ENCODE measurements around the gene CTNNA3.

CTNNA3 gene

DNA sequence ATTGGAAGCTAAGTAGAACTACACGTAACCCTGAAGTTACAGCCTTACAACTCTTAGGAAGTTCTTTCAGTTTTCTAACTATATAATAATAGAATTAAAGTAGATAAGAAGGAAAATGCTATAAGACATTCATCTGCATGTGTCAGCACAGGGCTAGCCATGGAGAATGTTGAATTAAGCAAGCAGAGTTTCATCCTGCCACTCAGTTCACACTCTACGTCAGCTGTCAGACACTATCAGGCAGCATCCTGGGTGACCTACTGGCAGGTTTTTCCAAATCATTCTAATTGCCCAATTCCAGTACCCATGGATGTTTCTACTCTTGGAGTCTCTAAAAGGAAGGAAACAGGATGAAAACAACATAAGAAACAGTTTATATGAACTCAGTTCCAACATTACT is 815.2 kb downstream of the CTNNA3 start:
- H3K4me3 ChIP-seq (ENCODE audit: low read length) = no peak overlapping the region
- DNase-seq (ENCODE audit: low read depth, low spot score) = no peak

DNA sequence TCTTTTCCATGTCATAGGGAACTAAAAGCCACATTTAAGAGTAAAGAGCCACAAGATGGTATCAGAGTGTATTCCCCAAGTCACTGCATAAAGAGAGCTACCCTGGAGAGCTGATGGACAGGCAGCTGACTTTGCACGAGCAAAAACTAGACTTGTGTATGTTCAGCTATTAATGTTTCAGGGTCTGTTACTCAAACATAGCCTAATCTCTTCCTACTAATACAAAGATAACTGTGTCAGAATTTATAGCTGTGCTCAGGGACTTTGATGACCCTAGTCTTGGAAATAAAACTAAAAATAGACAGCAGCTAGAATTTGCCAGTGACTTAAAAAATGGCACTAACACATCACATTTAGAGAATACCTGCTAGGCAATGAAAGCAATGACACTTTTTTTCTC is 815.7 kb downstream of the CTNNA3 start:
- DNase-seq (ENCODE audit: low read depth, low spot score) = no peak
- H3K4me3 ChIP-seq (ENCODE audit: low read length) = no peak overlapping the region

DNA sequence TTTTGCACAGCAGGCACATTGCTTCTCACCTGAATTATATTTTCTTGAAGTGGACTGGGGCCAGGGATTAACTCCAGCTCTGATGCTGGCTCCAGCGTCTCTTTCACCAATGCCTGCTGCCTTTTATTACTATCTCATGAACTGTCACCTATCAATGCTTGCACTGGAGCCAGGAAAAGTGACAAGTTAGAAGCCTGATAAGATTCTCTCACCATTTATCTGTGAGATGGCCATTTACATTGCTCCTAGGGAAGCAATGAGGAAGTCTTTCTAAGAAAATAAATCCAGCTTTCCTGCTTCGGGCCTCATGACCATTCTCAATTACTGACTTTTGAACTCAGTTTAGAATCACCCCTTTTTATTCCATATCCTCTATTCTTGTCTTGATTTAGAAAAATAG is 818.6 kb downstream of the CTNNA3 start:
- no peak overlapping the region for H3K4me3 ChIP-seq (ENCODE audit: low read length)
- DNase-seq (ENCODE audit: low read depth, low spot score) = no peak

DNA sequence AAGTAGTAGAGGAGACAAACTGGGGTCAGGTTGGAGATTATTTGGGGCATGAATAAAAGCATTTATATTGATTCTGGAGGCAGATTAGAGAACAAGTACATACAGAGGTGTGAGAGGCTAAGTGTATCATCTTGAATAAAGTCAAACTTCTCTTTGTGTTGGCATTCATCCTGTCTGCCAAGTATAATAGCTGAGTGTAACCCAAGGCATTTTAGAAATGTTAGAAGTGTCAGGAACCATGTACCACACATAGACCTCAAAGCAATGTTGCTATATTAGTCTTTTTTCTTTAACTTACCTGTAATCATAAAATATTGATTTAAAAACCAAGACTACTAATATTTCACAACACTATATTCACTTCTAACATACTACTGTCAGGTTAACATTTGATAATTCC is 826.4 kb downstream of the CTNNA3 start:
- H3K4me3 ChIP-seq (ENCODE audit: low read length) = no peak overlapping the region
- no peak for DNase-seq (ENCODE audit: low read depth, low spot score)

DNA sequence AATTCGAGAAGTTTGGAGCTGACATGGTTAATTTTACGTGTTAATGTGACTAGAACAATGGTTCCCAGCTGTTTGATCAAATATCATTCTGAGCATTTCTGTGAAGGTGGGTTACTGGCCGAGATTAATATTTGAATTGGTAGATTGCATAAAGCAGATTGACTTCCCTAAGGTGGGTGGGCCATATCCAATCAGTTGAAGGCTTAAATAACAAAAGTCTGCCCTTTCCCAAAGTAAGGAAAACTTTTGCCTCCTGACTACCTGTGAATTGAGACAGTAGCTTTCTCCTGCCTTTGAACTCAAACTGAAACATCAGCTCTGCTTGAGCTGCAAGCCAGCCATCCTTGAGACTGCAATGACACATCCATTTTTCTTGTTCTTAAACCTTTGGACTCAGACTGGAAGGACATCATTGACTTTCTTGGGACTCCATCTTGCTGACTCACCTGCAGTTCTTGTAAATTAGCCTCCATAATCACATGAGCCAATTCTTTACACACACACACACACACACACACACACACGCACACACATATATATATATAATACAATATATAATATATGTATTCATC is 833.2 kb downstream of the CTNNA3 start:
- no peak for DNase-seq (ENCODE audit: low read depth, low spot score)
- no peak overlapping the region for H3K4me3 ChIP-seq (ENCODE audit: low read length)

DNA sequence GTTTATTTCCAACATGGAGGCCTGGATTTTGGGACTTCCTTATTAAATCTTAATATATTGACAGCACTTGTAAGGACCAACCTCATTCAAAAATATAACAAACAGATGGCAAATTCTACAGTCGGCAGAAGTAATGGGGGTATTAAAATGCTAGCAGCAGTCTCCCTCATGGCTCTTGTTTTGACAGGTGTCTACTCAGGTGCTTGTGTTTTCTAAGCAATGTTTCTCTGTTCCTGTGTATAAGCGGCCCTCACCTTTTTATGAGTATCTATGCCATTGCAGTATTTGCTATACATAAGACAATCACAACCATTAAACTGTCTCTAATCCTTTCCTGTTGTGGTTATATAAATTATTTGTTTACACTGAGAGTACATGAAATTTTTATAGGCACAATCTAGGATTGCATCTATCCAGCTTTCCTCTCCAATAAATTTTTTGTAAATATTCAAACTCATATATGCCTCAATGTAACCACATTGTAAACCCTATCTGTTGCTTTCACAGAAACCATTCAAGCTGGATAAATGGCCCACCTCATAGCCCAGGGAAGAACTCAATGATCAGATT is 835.5 kb downstream of the CTNNA3 start:
- no peak for DNase-seq (ENCODE audit: low read depth, low spot score)
- H3K4me3 ChIP-seq (ENCODE audit: low read length) = no peak overlapping the region

DNA sequence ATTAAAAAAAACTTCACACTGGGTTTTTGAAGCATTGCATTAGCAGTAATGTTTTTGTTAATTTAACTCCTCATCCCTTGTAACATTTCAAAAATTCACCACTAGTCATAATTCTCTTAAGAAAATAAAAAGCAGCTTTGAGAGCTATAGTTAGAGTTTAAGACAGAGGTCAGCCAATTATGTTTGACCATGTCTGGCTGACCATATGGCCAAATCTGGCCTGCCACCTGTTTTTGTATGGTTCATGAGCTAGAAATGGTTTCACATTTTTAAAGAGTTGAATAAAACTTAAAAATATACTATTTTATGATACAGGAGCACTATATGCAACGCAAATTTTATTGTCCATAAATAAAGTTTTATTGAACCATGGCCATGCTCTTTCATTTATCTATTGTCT is 843.2 kb downstream of the CTNNA3 start:
- DNase-seq (ENCODE audit: low read depth, low spot score) = no peak
- H3K4me3 ChIP-seq (ENCODE audit: low read length) = no peak overlapping the region

DNA sequence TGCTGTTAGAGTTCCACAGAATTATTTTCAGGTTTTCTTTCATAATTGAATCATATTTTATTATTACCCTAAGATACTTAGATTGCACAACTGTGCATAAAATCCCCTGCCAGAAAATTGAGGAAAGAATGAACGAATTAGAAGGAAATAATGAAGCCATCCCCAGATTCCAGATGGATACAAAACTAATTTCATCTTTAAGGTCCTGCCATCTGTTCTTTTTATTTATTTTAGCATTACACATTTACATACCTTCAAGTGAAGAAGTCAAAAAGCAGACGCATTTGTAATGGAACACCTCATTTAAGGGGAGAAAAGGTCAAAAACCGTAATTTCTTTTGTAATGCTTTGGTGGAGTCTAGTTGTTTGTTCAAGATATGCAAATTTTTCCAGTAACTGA is 847.1 kb downstream of the CTNNA3 start:
- H3K4me3 ChIP-seq (ENCODE audit: low read length) = no peak overlapping the region
- DNase-seq (ENCODE audit: low read depth, low spot score) = no peak

DNA sequence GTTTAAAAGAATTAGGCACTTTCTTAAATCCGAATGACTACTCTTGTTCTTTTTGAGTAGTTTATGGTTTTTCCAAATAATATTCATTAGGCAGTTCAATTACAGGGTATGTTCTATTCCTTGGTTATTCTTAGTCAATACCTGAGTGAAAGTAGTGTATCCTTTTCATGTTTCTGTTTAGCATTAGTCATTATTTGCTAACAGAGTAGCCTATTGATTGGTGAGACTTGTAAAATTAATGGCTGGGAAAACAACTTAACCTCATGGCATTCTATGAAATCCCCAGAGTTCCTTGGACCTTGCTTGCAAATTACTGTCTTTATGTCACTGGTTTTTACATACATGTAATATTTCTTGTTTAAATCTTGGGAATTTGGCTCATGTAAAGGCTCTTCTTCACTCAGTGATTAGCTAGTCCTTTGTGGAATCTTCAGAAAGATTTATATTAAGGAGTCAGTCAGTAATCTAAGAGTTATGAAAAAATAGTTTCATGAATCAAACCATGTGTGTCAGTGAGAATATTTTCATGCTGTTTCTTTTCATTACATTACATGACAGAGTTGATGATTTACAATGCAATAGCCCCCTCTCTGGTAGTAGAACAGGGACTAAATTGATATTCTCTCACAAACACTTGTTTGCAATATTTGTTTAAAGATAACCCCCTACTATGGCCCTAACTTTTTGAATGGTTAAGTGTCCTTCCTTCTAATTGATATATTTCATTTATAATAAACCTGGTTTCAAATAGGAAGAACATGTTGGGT is 851.6 kb downstream of the CTNNA3 start:
- no peak for DNase-seq (ENCODE audit: low read depth, low spot score)
- no peak overlapping the region for H3K4me3 ChIP-seq (ENCODE audit: low read length)

DNA sequence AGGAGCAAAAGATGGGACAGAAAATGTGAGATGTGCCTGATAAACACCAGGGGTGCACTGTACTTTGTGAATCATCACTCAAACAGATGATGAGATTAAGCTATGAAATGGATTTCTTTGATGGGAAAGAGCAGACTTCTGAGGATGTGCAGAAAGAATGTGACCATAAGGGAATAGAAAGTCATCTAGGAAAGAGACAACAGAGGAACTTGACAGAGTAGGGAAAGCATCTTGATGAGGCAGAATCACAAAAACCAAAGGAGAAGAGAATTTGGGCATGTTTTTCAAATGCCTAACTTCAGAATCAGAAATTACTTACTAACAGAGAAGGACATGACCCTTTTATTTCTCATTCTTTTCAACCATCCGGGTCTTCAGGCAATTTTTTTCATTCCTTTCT is 852.6 kb downstream of the CTNNA3 start:
- no peak for DNase-seq (ENCODE audit: low read depth, low spot score)
- no peak overlapping the region for H3K4me3 ChIP-seq (ENCODE audit: low read length)

DNA sequence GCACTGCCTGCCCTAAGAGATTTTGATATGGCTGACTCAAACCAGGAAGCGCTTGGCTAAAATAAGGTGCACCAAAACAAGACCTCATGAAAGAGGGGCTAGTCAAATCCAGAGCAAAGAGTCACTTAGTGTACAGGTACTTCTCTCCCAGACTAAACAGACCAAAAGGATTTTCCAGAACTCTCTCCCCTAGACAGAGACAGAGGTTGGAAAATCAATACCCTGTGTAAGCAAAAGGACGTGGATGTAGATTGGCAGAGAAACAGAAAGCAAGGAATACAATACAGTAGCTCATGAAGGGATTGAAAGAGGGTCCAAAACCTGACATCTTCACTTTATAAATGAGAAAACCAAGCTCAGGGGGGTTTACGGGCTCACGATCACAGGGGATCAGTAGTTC is 853.1 kb downstream of the CTNNA3 start:
- H3K4me3 ChIP-seq (ENCODE audit: low read length) = no peak overlapping the region
- no peak for DNase-seq (ENCODE audit: low read depth, low spot score)

DNA sequence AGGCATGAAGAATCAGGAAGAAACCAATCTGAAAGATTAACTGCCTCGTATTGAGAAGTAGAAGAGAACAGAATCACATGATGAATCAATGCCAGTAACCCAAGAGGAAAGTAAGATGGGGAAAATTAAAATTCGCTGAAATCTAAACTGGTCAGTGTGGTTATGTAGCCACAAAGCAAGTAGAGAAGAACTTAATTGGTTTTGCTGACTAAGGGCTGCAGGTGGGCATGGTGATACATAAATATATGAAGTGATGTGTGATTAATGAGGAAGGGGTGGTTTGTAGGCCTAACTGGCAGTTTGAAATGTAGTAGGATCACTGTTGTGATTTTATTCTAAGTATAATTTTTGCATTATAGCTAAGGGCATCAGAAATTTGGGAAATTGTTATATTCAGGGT is 853.6 kb downstream of the CTNNA3 start:
- no peak for DNase-seq (ENCODE audit: low read depth, low spot score)
- H3K4me3 ChIP-seq (ENCODE audit: low read length) = no peak overlapping the region

DNA sequence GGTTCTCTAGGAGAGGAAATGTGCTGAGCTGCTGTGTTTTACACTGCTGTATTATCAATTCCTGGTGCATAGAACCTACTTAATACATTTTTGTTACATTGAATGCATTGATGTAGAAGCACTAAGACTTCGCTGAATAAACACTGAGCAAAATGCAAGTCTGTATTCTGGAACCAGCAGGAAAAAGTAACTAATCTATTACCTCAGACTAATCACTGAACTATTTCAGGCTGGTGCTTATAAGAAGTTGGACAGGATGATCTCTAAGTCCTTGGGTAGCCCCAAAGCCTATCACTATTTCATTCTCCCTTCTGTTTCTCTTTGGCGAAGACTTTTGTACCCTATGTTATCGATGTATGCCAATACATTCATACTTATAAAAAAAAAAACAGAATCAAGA is 857.3 kb downstream of the CTNNA3 start:
- no peak for DNase-seq (ENCODE audit: low read depth, low spot score)
- no peak overlapping the region for H3K4me3 ChIP-seq (ENCODE audit: low read length)

DNA sequence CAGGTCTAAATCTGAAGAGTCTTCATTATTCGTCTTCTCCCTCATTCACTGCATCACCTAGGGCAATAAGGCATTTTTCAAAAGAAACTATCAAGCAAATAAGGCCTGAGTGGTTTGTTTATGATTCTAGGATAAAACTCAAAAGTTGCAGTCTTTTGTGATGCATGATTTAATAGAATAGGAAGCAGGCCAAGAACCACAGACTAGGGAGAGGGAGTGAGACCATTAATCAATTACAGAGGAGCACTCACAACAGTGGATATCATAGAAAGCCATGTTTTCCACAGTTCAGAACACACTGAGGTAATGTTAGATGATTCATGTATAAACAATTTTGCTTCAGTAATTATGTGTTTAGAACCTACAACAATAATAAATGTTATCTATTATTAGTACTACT is 858.0 kb downstream of the CTNNA3 start:
- no peak for DNase-seq (ENCODE audit: low read depth, low spot score)

DNA sequence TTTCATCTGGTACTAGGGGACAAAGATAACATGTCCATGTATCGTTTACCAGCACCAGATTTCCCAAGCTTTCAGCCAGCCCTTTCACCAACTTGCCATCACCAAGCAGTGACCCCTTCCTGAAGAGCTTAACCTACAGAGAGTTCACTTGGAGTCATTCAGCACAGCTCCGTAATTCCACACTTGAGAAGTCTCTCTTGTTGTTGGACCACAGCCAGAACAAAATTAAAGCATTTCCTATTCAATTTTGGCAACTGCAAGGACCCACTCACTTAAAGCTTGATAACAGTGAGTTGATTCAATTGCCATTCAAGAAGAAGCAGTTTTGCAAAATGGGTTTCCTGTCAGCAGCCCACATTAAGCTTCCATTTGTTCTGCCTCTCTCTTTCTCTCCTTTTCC is 858.7 kb downstream of the CTNNA3 start:
- no peak overlapping the region for H3K4me3 ChIP-seq (ENCODE audit: low read length)
- no peak for DNase-seq (ENCODE audit: low read depth, low spot score)

More for the DNA sequence above, 858.0 kb downstream of the CTNNA3 start:
- no peak overlapping the region for H3K4me3 ChIP-seq (ENCODE audit: low read length)

DNA sequence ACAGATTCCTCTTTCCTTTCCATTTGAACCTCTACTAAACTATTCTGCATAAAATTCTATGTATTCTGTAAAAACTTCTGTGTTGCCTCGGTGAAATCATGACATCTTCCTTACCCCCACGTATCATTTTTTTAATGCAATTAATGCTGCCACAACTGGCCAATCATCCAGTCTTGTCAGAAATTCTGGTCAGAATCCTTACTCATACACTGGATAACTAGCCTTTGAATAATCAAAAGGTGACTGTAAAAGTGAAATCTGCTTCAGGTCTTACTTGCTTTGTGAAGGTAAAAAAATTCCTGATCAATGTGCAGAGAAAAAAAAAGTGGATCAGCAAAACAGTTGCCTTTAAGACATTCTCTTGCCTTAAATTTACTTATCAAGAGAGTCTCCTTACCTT is 859.2 kb downstream of the CTNNA3 start:
- no peak for DNase-seq (ENCODE audit: low read depth, low spot score)
- H3K4me3 ChIP-seq (ENCODE audit: low read length) = no peak overlapping the region

DNA sequence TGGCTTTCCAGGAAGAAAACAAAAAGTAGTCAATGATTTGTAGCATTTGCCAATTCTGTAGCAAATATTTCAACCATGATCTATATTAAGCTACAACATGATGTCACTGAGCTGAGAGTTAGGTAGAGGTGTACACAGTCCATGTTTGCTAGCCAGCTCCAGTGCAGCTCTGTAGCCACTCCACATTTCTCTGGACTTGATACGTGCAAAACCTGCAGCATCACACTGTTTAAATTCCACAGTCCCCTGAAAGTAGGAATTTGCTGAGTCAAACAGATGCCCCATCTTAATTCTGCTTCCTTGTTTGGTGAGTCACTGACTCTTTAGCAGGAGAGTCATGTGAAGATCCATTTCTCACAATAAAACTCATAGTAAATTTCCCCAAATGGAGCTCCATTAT is 859.9 kb downstream of the CTNNA3 start:
- H3K4me3 ChIP-seq (ENCODE audit: low read length) = no peak overlapping the region
- no peak for DNase-seq (ENCODE audit: low read depth, low spot score)

DNA sequence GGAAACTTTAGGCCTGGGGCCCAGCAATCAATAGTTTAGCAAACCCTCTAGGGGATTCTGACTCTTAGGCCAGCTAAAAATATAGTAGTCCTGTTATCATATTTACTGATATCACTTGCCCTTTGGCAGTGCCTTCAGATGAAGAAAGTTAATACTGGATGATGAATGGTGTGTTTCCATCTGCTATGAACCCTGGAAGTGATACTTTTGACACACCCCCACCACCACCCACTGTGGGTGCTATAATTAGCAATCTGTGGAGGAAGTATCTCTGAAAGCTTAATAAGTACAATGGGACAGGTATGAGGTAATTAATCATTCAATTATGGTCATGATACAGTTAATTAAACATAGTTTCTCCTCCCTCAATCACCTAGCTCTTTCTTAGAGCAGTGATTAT is 860.6 kb downstream of the CTNNA3 start:
- no peak overlapping the region for H3K4me3 ChIP-seq (ENCODE audit: low read length)
- DNase-seq (ENCODE audit: low read depth, low spot score) = no peak

DNA sequence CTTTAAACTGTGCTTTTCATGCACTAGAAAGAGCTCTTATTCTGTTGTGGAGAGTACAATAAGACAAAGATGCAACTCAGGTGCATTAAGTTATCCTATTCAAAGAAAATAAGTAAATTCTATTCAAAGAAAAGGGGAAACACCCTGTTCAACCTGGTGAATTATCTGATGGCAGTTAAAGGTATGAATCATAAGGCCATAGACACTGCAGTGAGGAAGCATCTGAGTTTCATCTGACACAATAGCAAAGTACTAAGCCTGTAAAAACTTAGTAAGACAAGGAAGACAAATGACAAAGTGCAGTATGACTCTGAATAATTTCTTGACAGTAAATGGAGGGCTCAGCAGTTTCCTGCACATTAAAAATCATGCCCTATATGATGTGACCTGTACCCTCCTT is 861.2 kb downstream of the CTNNA3 start:
- no peak for DNase-seq (ENCODE audit: low read depth, low spot score)
- H3K4me3 ChIP-seq (ENCODE audit: low read length) = no peak overlapping the region

DNA sequence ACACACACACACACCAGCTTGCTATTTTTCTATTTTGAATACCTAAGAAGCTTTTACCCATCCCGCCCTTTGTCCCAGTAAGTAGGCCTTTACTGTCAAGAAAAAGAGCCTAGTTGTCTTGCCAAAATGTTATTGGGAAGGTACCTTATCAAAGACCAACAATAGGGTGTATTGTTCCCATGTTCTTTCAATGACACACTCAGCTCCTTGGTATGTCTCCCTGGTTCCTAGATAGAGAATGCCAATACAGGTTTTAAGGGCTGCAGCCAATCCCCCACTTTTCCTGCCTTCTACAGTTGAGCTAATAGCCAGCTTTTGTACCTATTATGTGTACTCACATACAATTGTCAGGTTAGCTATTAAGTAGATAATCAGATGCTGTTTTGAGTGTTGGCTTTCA is 862.1 kb downstream of the CTNNA3 start:
- no peak overlapping the region for H3K4me3 ChIP-seq (ENCODE audit: low read length)
- no peak for DNase-seq (ENCODE audit: low read depth, low spot score)
